Neural progenitor cell (in vitro differentiated cells): ENCODE data around the gene UBR7.

Experiments
- CTCF ChIP-seq: fragments of 200-600 bp; sonication (generic); IDR thresholded peaks from 2 replicates; pipeline ENCODE4 v1.5.1; 2017; ENCODE audit warnings: antibody characterized with exemption, mild to moderate bottlenecking
- EZH2 ChIP-seq: fragments of 200-600 bp; sonication (generic); IDR thresholded peaks from 2 replicates; pipeline ENCODE4 v1.6.1; 2017; ENCODE audit warnings: antibody characterized with exemption, mild to moderate bottlenecking, moderate library complexity

- TF ChIP-seq CTCF (no peak), EZH2 (no peak)
Measured at GRCh38 chr14:93228550-93228949, 21.5 kb downstream of the UBR7 start.
